ENCODE data around the gene FCGR3A.
"Not testable (repeated sequence)": the region's sequence is repeated elsewhere in the genome, so short reads cannot be mapped to it uniquely, and the experiment has no call there.

The FCGR3A gene

GRCh38 chr1:161523817-161524741, 25.5 kb downstream of the FCGR3A start, which contains the start of gene HSPA6:
Gene HSPA6, plus strand, starts transcription at chr1:161524540. Its CDS starts 119 bp downstream, at chr1:161524659.
- H3K36me3 ChIP-seq (ENCODE audit: control insufficient read depth, low read depth, low read length); H3K27ac ChIP-seq (ENCODE audit: low read length); H3K4me1 ChIP-seq (ENCODE audit: control insufficient read depth, low read depth, low read length); H3K9me3 ChIP-seq (ENCODE audit: control insufficient read depth, low read depth, low read length): not testable (repeated sequence)
- Histone ChIP-seq H3K27me3 (ENCODE audit: control insufficient read depth, insufficient read depth, low read length) (peaks cover 30% of the 10 kb centered on the region), H3K9ac (ENCODE audit: low read length) (peak within 1 kb of the TSS; percentile 36), H3K4me3 (ENCODE audit: low read length) (peak within 1 kb of the TSS; percentile 86)

- not testable (repeated sequence) for H3K4me1 ChIP-seq (ENCODE audit: control insufficient read depth, low read depth, low read length); H3K9ac ChIP-seq (ENCODE audit: low read length); H3K36me3 ChIP-seq (ENCODE audit: control insufficient read depth, low read depth, low read length); H3K9me3 ChIP-seq (ENCODE audit: control insufficient read depth, low read depth, low read length); H3K27ac ChIP-seq (ENCODE audit: low read length)
- peaks cover 30% of the 10 kb centered on the region for H3K27me3 ChIP-seq (ENCODE audit: control insufficient read depth, insufficient read depth, low read length)
- H3K4me3 ChIP-seq (ENCODE audit: low read length) = peak overlapping the region; percentile 86
These were observed 26.4 kb downstream of the FCGR3A start for GRCh38 chr1:161523041-161523816.

GRCh38 chr1:161513953-161514352, 35.7 kb downstream of the FCGR3A start:
- H3K4me1 ChIP-seq (ENCODE audit: control insufficient read depth, low read depth, low read length); H3K4me3 ChIP-seq (ENCODE audit: low read length); H3K9me3 ChIP-seq (ENCODE audit: control insufficient read depth, low read depth, low read length); H3K9ac ChIP-seq (ENCODE audit: low read length); H3K27me3 ChIP-seq (ENCODE audit: control insufficient read depth, insufficient read depth, low read length); H3K36me3 ChIP-seq (ENCODE audit: control insufficient read depth, low read depth, low read length); H3K27ac ChIP-seq (ENCODE audit: low read length): not testable (repeated sequence)

- H3K9ac ChIP-seq (ENCODE audit: low read length); H3K4me1 ChIP-seq (ENCODE audit: control insufficient read depth, low read depth, low read length); H3K4me3 ChIP-seq (ENCODE audit: low read length); H3K9me3 ChIP-seq (ENCODE audit: control insufficient read depth, low read depth, low read length); H3K27me3 ChIP-seq (ENCODE audit: control insufficient read depth, insufficient read depth, low read length); H3K36me3 ChIP-seq (ENCODE audit: control insufficient read depth, low read depth, low read length); H3K27ac ChIP-seq (ENCODE audit: low read length): not testable (repeated sequence)
These were observed 36.2 kb downstream of the FCGR3A start for GRCh38 chr1:161513448-161513780.

- not testable (repeated sequence) for H3K4me3 ChIP-seq (ENCODE audit: low read length); H3K4me1 ChIP-seq (ENCODE audit: control insufficient read depth, low read depth, low read length); H3K9ac ChIP-seq (ENCODE audit: low read length); H3K36me3 ChIP-seq (ENCODE audit: control insufficient read depth, low read depth, low read length); H3K27ac ChIP-seq (ENCODE audit: low read length); H3K27me3 ChIP-seq (ENCODE audit: control insufficient read depth, insufficient read depth, low read length); H3K9me3 ChIP-seq (ENCODE audit: control insufficient read depth, low read depth, low read length)
These were observed 36.8 kb downstream of the FCGR3A start for GRCh38 chr1:161512636-161513447.

GRCh38 chr1:161511756-161512060, 37.9 kb downstream of the FCGR3A start:
- Histone ChIP-seq H3K27ac (ENCODE audit: low read length) (no peak overlapping the region), H3K9ac (ENCODE audit: low read length) (no peak overlapping the region), H3K4me1 (ENCODE audit: control insufficient read depth, low read depth, low read length) (peaks cover 7% of the 10 kb centered on the region), H3K4me3 (ENCODE audit: low read length) (no peak overlapping the region), H3K36me3 (ENCODE audit: control insufficient read depth, low read depth, low read length) (no peaks in the 10 kb centered on the region), H3K9me3 (ENCODE audit: control insufficient read depth, low read depth, low read length) (no peaks in the 10 kb centered on the region), H3K27me3 (ENCODE audit: control insufficient read depth, insufficient read depth, low read length) (no peaks in the 10 kb centered on the region)

- peaks cover 9% of the 10 kb centered on the region for H3K4me1 ChIP-seq (ENCODE audit: control insufficient read depth, low read depth, low read length)
- no peak overlapping the region for H3K9ac ChIP-seq (ENCODE audit: low read length)
- no peaks in the 10 kb centered on the region for H3K36me3 ChIP-seq (ENCODE audit: control insufficient read depth, low read depth, low read length)
- H3K9me3 ChIP-seq (ENCODE audit: control insufficient read depth, low read depth, low read length) = no peaks in the 10 kb centered on the region
- H3K27ac ChIP-seq (ENCODE audit: low read length) = no peak overlapping the region
- no peak overlapping the region for H3K4me3 ChIP-seq (ENCODE audit: low read length)
- no peaks in the 10 kb centered on the region for H3K27me3 ChIP-seq (ENCODE audit: control insufficient read depth, insufficient read depth, low read length)
These were observed 38.4 kb downstream of the FCGR3A start for GRCh38 chr1:161511018-161511755.

- Histone ChIP-seq H3K27ac (ENCODE audit: low read length) (no peak overlapping the region), H3K27me3 (ENCODE audit: control insufficient read depth, insufficient read depth, low read length) (no peaks in the 10 kb centered on the region), H3K9me3 (ENCODE audit: control insufficient read depth, low read depth, low read length) (no peaks in the 10 kb centered on the region), H3K36me3 (ENCODE audit: control insufficient read depth, low read depth, low read length) (no peaks in the 10 kb centered on the region), H3K4me3 (ENCODE audit: low read length) (no peak overlapping the region), H3K4me1 (ENCODE audit: control insufficient read depth, low read depth, low read length) (peaks cover 9% of the 10 kb centered on the region), H3K9ac (ENCODE audit: low read length) (no peak overlapping the region)
These were observed 39.1 kb downstream of the FCGR3A start for GRCh38 chr1:161510477-161510876.

- Histone ChIP-seq H3K9me3 (ENCODE audit: control insufficient read depth, low read depth, low read length) (no peaks in the 10 kb centered on the region), H3K4me1 (ENCODE audit: control insufficient read depth, low read depth, low read length) (peaks cover 9% of the 10 kb centered on the region), H3K9ac (ENCODE audit: low read length) (no peak overlapping the region), H3K27ac (ENCODE audit: low read length) (no peak overlapping the region), H3K4me3 (ENCODE audit: low read length) (peak overlapping the region; percentile 12), H3K27me3 (ENCODE audit: control insufficient read depth, insufficient read depth, low read length) (no peaks in the 10 kb centered on the region), H3K36me3 (ENCODE audit: control insufficient read depth, low read depth, low read length) (no peaks in the 10 kb centered on the region)
These were observed 43.0 kb downstream of the FCGR3A start for GRCh38 chr1:161506336-161507223.

GRCh38 chr1:161505686-161506085, 43.9 kb downstream of the FCGR3A start:
- H3K9me3 ChIP-seq (ENCODE audit: control insufficient read depth, low read depth, low read length) = no peaks in the 10 kb centered on the region
- no peak overlapping the region for H3K27ac ChIP-seq (ENCODE audit: low read length)
- peaks cover 9% of the 10 kb centered on the region for H3K4me1 ChIP-seq (ENCODE audit: control insufficient read depth, low read depth, low read length)
- H3K9ac ChIP-seq (ENCODE audit: low read length) = no peak overlapping the region
- no peak overlapping the region for H3K4me3 ChIP-seq (ENCODE audit: low read length)
- no peaks in the 10 kb centered on the region for H3K36me3 ChIP-seq (ENCODE audit: control insufficient read depth, low read depth, low read length)
- no peaks in the 10 kb centered on the region for H3K27me3 ChIP-seq (ENCODE audit: control insufficient read depth, insufficient read depth, low read length)

Data from iPS-18a (cell line).